Nephron progenitor cell (in vitro differentiated cells): ENCODE measurements around the gene ELK3.

Experiments
- DNase-seq: peaks from one replicate; pipeline ENCODE4 v3.0.0; 2021
- H3K27ac Mint-ChIP-seq: 2 replicates; pipeline ENCODE4 v1.8.0; 2021; ENCODE audit warnings: mild to moderate bottlenecking, moderate library complexity, mixed read lengths
- H3K27me3 Mint-ChIP-seq: 2 replicates; pipeline ENCODE4 v1.8.0; 2021; ENCODE audit warnings: mild to moderate bottlenecking, low read depth, mixed read lengths; ENCODE audit not compliant: poor library complexity
- H3K36me3 Mint-ChIP-seq: 2 replicates; pipeline ENCODE4 v1.8.0; 2021; ENCODE audit warnings: low read depth, mixed read lengths
- H3K4me1 Mint-ChIP-seq: 2 replicates; pipeline ENCODE4 v1.8.0; 2021; ENCODE audit warnings: mixed read lengths
- H3K4me3 Mint-ChIP-seq: 2 replicates; pipeline ENCODE4 v1.8.0; 2021; ENCODE audit warnings: mild to moderate bottlenecking, moderate library complexity, mixed read lengths
- H3K9me3 Mint-ChIP-seq: 2 replicates; pipeline ENCODE4 v1.8.0; 2021; ENCODE audit warnings: mild to moderate bottlenecking, moderate library complexity, mixed read lengths
- CTCF ChIP-seq: fragments of 200-600 bp; sonication (generic); IDR thresholded peaks from 2 replicates; pipeline ENCODE4 v1.5.0; 2021; ENCODE audit warnings: antibody characterized with exemption

Gene ELK3

GRCh38 chr12:96258104-96258961, 64.2 kb downstream of the ELK3 start:
- peak; percentile 28 for DNase-seq
- TF ChIP-seq CTCF: no peak
- H3K4me3 Mint-ChIP-seq: no peak overlapping the region
- peak overlapping the region; percentile 73 for H3K27ac Mint-ChIP-seq
- no peaks in the 10 kb centered on the region for H3K27me3 Mint-ChIP-seq
- no peaks in the 10 kb centered on the region for H3K9me3 Mint-ChIP-seq
- peaks cover 39% of the 10 kb centered on the region for H3K36me3 Mint-ChIP-seq
- no peaks in the 10 kb centered on the region for H3K4me1 Mint-ChIP-seq

DNA sequence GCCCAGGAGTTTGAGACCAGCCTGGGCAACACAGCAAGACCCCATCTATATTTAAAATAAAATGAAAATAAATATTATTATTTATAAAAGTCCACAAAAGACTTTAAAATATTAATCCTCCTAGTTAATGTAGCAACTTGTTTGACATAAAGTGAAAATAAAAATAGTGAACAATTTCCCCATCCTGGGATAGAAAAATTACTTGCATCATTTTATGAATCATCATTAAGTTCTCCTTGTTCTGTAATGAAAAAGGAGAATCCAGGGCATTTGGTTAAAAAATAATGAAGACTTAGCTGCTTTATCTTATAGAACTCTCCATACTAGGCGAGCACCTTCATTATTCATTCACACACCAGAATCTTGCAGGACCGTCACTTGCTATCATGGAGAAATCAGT, 66.1 kb downstream of the ELK3 start:
- Mint-ChIP-seq H3K27ac (no peak overlapping the region), H3K36me3 (peaks cover 53% of the 10 kb centered on the region), H3K4me3 (no peak overlapping the region), H3K27me3 (no peaks in the 10 kb centered on the region), H3K4me1 (no peaks in the 10 kb centered on the region), H3K9me3 (no peaks in the 10 kb centered on the region)
- no peak for TF ChIP-seq CTCF
- DNase-seq: no peak

DNA sequence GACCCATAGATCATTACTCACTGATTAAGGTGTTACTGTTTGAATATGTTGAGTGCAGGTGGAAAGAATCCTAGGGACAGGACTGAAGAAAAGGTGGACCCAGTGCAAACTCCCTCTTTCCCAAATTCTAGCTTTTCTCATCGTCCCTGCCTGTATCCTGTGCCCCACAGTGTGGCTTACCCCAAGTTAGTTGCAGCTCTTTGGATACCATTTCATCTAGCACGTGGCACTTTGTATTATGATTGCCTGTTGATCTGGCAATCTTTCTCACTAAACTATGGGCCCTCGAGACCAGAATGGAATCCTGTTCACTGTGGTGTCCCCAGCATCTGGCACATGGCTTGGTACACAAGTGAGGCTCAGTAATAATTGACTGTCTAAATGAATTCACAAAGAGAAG, 66.5 kb downstream of the ELK3 start:
- peak overlapping the region; percentile 57 for H3K27ac Mint-ChIP-seq
- no peaks in the 10 kb centered on the region for H3K27me3 Mint-ChIP-seq
- H3K4me3 Mint-ChIP-seq: no peak overlapping the region

DNA sequence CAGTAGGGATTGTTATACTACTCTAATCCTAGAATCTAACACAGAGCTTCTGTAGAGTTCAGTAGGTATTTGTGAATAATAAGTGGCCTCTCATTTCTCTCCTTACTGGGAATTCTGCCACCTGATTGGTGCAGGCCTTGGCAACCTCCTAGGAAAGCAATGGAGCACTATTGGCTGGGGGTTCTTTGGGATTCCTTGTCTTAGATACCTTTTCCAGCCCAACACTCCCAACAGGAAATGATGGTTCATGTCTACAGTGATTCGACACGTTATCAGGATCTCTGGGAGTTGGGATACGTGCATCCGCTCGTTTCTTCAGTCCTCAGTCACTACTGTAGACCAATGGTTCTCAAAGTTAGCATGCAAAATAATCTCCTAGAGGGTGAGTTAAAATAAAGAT, 67.4 kb downstream of the ELK3 start:
- no peak overlapping the region for H3K27ac Mint-ChIP-seq
- H3K9me3 Mint-ChIP-seq: no peaks in the 10 kb centered on the region
- no peaks in the 10 kb centered on the region for H3K4me1 Mint-ChIP-seq
- no peaks in the 10 kb centered on the region for H3K27me3 Mint-ChIP-seq
- DNase-seq: no peak
- peaks cover 58% of the 10 kb centered on the region for H3K36me3 Mint-ChIP-seq
- no peak for TF ChIP-seq CTCF
- no peak overlapping the region for H3K4me3 Mint-ChIP-seq

More for the DNA sequence above, 66.5 kb downstream of the ELK3 start:
- Mint-ChIP-seq H3K9me3 (no peaks in the 10 kb centered on the region), H3K4me1 (no peaks in the 10 kb centered on the region), H3K36me3 (peaks cover 54% of the 10 kb centered on the region)
- no peak for DNase-seq
- TF ChIP-seq CTCF: no peak

DNA sequence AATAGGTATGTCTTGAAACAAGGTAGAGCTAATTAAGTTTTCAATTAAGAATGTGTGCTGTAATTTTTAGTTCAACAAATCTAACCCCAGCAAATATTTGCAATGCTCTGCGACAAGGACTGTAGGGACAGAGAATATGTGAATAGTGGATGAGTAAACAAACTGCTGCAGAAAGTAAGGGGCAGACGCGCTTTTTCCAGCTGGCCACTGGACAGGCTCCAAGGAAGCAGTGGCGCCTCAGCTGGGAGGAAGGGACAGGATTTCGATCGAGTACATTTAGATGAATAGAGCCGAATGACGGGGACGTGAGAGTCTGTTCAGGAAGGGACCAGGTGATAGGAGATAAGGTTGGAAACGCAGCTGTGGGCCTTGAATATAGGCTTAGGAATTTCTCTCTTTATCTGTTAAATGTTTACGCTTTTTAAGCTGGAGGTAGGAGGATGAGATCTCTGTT, 69.3 kb downstream of the ELK3 start:
- Mint-ChIP-seq H3K36me3 (peaks cover 64% of the 10 kb centered on the region), H3K4me3 (no peak overlapping the region), H3K4me1 (no peaks in the 10 kb centered on the region), H3K27me3 (no peaks in the 10 kb centered on the region), H3K27ac (peak overlapping the region; percentile 87), H3K9me3 (no peaks in the 10 kb centered on the region)
- no peak for TF ChIP-seq CTCF
- DNase-seq: no peak

DNA sequence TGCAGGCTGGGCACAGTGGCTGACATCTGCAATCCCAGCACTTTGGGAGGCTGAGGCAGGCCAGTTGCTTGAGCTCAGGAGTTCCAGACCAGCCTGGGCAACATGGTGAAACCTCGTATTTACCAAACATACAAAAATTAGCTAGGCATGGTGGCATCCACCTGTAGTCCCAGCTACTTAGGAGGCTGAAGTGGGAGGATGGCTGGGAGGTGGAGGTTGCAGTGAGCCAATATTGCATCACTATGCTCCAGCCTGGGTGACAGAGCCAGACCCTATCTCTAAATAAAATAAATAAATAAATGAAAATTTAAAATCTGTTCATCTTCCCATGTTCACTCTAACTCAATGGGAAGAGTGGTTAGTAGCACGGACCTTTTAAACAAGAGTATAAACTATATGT, 71.2 kb downstream of the ELK3 start:
- Mint-ChIP-seq H3K27ac (no peak overlapping the region), H3K4me1 (no peaks in the 10 kb centered on the region), H3K27me3 (no peaks in the 10 kb centered on the region), H3K9me3 (no peaks in the 10 kb centered on the region), H3K4me3 (no peak overlapping the region), H3K36me3 (peaks cover 62% of the 10 kb centered on the region)
- DNase-seq: no peak
- no peak for TF ChIP-seq CTCF
